Ureter (tissue), 1 donor: Measurements from ENCODE around the gene CITED2. TPM values are rescaled to one million over a fixed set of nuclear protein-coding genes. Genes with fewer than 3 reads are reported as not detected.
A peak's percentile ranks its signal among the peaks of the same experiment; 100 is the strongest.

Experiments
- DNase-seq: peaks from one replicate; pipeline ENCODE4 v3.0.0-alpha.2; 2020; ENCODE audit warnings: low spot score
- total RNA-seq: library from RNA; stranded (reverse); gene quantifications from one replicate; pipeline ENCODE4 v1.2.4, GENCODE V29; 2023
- donor health status: DM: yes; HTN: yes; CAD: no.

CITED2 gene
- total RNA-seq, 1 donor from 2014 or later = 67.0 TPM

DNA sequence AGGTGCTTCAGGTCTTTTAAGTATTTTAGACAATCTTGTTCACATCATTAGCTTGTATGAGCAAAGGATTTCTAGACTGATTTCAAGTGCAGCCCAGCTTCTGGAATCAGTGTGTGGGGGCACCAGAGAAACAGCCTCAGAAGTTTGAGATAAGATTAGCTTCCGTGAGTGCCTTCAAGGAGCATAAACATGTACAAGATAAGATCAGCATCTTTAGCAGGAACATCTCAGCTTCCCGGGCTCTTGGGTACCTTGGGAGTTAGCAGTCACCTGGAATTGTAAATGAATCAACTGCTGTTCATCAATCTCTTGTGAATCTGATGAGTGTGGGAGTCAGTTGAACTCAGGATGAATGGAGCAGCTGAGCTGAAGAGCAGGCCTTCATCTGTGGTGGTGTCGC is 12.0 kb upstream of the CITED2 start:
- no peak for DNase-seq

DNA sequence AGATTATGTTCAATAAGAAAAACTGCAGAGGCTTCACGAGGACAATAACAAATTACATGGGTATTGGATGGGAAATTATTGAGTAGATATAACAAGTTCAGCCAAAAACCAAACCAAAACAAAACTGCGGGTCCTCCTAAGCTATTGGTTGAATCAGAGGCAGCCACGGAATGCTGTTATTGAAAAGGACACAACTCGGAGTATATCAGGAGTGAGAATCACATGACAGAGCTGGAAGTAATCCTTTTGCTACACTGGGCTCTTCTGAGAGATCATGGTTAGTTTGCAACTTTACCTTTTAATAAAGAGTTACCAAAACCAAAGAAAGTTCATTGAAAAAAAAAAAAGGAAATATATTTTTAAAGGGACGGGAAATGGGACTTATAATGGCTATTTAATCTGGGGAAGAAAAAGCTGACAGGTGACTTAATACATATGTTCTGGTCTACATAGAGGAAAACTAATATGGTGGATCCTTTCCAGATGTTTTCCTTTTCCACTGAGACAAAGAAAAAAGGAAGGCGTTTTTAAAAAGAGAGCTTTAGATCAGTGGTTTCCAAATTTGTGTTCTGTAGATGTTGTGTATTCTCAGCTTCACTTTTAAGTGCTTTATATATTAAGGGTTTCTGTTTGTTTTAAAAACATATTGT is 6.9 kb upstream of the CITED2 start:
- no peak for DNase-seq

DNA sequence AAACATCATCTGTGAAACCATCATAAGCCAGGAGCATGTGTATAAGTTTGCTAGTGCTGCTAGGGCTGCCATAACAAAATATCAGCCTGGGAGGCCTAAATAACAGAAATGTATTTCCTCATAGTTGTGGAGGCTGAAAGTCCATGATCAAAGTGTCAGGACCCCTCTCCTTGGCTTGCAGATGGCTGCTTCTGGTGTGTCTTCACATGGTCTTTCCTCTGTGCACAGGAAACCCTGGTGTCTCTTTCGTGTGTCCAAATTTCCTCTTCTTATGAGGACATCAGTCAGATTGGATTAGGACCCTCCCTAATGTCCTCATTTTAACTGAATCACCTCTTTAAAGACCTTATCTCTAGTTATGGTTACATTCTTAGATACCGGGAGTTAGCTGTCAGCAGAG is 6.2 kb upstream of the CITED2 start:
- no peak for DNase-seq

- no peak for DNase-seq
These were observed 5.7 kb upstream of the CITED2 start for GRCh38 chr6:139380168-139380567.

GRCh38 chr6:139378882-139379341 is 4.5 kb upstream of the CITED2 start:
- DNase-seq = no peak

- no peak for DNase-seq
These were observed 3.8 kb upstream of the CITED2 start for GRCh38 chr6:139378226-139378625.

DNA sequence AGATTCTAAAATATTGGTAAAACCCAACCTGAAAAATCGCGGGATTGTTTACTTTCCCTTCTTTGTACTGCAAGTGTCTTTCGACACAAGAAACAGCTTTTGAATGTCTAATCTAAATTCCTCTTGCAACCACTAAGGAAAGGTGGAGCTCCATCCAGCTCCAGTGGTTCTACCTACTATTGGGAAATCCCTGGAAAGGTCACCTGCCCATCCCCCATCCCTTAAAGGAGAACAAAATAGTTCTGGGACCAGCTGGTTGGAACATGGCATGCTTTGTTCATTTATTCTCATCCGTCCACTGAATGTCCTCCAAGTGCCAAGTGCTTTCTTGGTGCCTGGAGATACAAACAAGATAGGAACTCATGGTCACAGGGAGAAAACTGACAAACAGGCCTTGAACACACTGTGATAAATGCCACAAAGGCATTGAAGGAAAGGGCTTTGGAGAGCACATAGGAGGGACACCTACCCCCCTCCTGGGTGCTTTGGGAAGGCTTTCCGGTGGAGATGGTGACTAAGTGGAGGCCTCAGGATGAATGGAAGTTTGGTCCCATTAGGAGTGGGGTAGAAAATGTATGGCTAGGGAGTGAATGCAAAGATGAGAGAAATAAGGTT is 2.3 kb upstream of the CITED2 start:
- DNase-seq = peak; percentile 53

DNA sequence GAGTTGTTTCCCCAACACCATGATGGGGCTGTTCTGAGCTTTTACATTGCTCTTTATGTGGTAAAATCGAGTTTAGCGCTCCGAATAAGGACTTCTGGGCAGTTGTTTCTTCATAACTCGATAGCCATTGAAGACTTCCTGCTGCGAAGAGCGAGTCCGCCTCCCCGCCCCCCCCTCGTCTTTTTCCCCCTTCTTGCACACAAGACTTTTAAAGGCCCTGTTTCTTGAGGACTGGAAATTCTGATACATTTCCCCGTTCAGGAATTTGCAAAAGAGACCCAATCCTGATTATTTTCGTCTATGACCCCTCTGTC is 1.5 kb upstream of the CITED2 start:
- no peak for DNase-seq

- DNase-seq = peak; percentile 92
These were observed 973 bp upstream of the CITED2 start for GRCh38 chr6:139375226-139376016.

- peak; percentile 49 for DNase-seq
These were observed 506 bp downstream of the CITED2 start for GRCh38 chr6:139373928-139374356.

DNA sequence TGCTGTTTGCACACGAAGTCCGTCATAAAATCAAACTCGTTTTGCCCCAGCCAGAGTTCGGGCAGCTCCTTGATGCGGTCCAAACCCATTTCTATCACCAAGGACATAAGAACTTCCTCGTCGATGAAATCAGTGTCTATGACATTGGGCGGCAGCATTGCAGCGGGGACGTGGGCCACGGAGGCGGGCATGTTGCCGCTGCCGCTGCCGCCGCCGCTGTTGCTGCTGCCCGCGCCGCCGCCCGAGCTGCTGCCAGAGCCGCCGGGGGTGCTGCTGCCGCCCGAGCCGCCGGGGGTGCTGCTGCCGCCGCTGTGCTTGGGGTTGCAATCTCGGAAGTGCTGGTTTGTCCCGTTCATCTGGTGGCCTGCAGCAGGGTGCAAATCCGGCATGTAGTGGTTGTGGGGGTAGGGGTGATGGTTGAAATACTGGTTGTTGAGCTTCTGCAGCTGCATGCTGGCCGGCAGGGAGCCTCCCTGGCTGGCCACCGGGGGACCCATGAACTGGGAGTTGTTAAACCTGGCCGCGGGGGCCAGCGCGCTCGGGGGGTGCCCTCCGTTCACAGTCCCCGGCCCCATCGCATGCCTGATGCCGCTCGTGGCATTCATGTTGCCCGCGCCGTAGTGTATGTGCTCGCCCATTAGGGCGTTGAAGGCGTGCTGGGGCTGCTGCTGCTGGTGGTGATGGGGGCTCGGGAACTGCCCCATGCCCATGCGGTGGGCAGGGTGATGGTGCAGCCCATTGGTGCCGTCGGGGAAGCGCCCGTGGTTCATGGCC is 1.1 kb downstream of the CITED2 start:
- peak; percentile 74 for DNase-seq

- DNase-seq = no peak
These were observed 1.9 kb downstream of the CITED2 start for GRCh38 chr6:139372326-139373153.

GRCh38 chr6:139371421-139372203 is 2.8 kb downstream of the CITED2 start:
- DNase-seq = no peak

DNA sequence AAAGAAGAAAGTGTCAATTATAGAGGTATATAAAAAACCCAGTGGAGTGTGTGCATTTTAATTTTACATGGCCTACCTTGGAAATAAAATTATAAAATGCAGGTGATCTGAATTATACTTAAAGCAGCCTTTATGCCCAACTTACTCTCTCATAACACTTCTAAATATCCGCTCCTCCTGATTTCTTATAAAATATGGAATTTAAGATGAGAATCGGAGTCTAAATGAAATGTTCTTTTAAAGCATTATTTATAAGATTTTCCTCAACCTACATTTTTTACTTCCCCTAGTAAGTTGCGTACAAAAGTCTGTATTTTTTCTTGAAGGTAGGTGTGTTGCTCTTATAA is 3.5 kb downstream of the CITED2 start:
- no peak for DNase-seq

- no peak for DNase-seq
These were observed 4.0 kb downstream of the CITED2 start for GRCh38 chr6:139370283-139370998.

- DNase-seq = no peak
These were observed 4.7 kb downstream of the CITED2 start for GRCh38 chr6:139369568-139370282.

- no peak for DNase-seq
These were observed 5.4 kb downstream of the CITED2 start for GRCh38 chr6:139369068-139369467.

- no peak for DNase-seq
These were observed 5.8 kb downstream of the CITED2 start for GRCh38 chr6:139368661-139369060.

- DNase-seq = no peak
These were observed 6.6 kb downstream of the CITED2 start for GRCh38 chr6:139367810-139368351.
